Umbilical cord (tissue), 2 donors: ENCODE measurements around the gene NOS1AP. TPM values are rescaled to one million over a fixed set of nuclear protein-coding genes. Genes with fewer than 3 reads are reported as not detected.
A peak's percentile ranks its signal among the peaks of the same experiment; 100 is the strongest.

Experiments
- DNase-seq: peaks from one replicate; pipeline ENCODE4 v3.0.0-alpha.2; 2015; ENCODE audit warnings: low spot score
- total RNA-seq: library from RNA; depleted of rRNA; stranded (reverse); fragments of >200 nt; gene quantifications from one replicate; pipeline ENCODE4 v1.2.3, GENCODE V29; 2014; ENCODE audit warnings: low replicate concordance; ENCODE audit not compliant: insufficient read depth

The NOS1AP gene
- total RNA-seq, 1 donor from 2014 or later = 2.9 TPM

DNA sequence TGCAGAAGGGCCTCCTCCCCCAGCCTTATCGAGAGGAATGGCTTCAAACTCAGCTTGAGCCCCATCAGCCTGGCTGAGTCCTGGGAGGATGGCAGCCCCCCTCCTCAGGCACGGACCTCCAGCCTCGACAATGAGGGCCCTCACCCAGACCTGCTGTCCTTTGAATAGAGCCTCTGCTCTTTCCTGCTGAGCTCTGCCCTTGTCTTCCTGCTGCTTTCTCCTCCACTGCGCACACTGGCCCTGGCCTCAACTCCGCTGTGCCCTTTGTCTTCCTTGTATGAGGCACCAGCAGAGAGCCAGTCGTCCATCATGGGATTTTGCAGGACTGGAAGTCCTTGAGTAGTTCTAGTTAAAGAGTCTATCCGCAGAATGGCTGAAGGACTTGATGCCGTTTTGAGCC, 314.0 kb downstream of the NOS1AP start:
- DNase-seq = no peak

- DNase-seq = no peak
These were observed 314.6 kb downstream of the NOS1AP start for GRCh38 chr1:162384116-162384515.

DNA sequence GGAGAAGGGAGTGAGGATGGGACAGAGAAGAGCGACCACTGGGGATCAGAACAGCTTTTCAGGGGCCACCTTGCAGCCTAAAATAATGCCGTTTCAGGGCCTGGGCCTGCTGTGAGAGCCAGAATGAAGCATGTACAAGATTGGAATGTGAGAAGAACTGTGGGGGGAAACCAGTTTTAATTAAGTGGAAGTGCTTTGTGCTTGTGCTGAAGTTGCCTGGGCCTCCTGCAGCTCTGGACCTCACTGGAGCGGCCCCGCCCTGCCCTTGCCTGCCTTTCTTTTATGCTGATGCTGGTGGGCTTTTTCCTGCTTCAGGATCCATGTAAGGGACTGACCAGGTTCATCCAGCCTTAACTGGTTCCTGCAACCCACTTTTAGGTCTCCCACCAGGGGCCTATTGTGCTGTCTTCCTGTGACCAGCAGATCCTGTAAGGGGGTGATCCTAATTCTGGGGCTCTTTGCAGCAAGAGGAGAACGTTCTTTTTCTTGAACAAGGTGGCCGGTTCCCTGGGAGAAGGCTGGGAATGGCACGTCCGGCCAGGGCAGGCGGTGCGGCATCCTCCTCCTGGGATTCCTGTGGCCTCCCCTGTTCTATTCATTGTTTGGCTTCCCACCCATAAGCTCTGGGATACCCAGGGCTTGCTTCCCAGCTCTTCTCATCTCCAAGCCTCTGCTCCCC, 315.2 kb downstream of the NOS1AP start:
- no peak for DNase-seq

DNA sequence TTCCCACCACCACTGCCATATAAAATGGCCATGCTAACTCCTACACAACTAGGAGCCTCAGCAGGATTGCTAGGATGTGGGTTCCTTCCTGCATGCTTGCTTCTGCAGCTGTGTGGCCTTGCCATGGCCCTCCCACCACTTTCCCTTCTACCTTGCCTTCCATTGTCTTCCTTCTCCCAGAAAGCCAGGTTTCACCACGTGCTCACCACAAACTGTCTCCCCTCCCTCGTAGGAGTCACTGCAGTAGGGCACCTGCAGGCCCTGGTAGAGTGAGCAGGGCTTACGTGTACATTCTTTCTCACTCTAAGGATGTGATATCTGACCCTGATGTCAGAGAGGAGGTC, 315.8 kb downstream of the NOS1AP start:
- DNase-seq = no peak

DNA sequence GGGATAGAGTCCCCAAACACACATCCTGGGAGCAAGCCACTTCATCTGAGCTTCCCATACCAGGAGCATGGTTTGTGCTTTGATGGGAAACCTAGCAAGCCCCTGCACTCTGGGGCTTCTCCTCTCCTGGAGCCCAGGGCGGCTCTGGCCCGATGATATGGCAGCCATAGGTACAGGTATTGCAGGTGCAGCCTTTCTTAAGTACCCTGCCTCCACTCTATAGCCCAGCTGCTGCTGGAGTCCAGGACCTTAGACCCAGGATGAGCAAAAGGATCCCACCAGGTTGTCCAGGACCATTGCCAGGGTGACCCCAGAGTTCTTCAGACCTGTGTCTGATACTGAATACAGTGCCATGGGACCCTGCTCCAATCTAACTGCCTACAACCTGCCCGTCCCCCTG, 316.2 kb downstream of the NOS1AP start:
- no peak for DNase-seq

DNA sequence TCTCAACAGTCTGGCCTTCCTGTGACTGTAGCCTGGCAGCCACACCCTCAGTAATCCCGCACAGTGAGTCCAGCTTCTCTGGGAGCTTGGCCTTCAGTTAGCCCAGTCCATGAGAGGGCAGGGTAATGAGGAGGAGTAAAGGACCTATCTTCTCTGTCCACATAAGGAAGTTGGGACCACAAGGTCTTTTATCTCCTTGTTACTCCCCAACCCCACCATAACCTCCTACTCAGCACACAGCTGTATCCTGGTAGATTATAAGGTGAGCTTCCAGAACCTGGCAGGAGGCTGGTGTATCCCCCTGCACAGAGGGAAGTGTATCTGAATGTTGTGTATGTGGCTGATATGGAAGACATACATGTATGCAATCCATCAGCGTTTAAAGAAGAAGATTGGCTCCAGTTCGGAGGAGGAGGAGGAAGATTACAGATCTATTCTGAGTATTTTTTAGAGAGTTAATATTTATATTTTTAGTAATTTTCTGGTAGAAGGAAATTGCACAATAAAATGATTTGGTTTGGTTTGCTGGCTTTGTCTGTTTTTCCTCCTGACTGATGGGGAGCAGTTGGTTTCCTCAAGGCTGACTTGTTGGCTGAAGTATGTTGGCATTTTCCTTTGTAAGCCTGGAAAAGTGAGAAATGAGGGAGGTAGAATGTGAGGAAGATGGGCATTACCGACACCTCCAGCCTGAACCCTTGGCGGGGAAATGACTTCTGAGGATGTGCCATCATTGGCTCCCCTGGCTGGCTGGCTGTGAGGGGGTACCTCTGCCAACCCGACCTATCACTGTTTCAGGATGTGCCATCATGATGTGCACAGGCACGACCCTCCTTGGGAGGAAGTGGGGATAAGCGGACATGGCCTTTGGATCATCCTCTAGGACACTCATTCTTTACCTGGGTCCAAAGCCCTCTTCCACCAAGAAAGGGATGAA, 317.1 kb downstream of the NOS1AP start:
- no peak for DNase-seq

- DNase-seq = no peak
These were observed 318.0 kb downstream of the NOS1AP start for GRCh38 chr1:162387226-162388082.

DNA sequence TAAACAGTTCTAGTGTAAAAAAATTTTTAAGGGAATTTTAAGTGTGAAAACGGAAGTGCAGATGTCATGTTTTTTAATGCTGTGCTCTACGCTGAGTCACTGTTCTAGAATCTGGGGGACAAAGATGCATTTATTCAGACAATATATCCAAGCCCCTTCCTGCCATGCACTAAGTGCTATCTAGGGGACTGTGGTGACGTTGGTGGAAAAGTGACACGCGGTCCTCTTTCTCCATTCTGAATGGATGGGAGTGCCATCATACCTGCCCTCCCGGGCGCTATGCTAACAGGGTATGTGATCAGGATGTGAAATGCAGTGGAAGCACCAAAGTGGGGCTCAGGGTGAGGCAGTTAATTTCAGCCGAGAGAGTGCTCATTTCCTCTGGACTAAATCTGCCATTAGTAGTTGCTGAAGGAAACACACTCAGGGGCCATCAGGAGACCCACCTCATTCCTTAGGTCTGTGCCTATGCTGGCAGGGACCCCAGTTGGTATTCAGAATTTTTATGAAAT, 318.6 kb downstream of the NOS1AP start:
- no peak for DNase-seq

DNA sequence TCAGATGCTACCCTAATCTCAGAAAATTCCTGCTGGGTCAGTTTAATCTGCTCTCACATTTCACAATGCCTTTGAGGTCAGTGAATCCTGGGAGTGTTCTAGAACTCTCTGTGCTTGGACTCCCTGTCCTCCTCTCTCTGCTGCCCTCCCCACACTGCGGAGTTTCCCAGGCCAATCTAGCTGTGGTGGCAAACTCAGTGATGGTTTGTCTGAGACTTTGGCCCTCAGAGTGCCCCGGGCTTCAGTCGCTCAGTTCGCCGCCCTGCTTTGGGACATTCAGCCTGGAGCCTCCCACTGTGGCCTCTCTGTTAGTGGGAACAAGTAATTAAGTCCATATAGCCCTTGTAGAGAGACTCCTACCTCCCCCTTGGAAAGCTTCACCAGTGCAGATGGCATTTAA, 319.1 kb downstream of the NOS1AP start:
- DNase-seq = no peak

- DNase-seq = no peak
These were observed 319.7 kb downstream of the NOS1AP start for GRCh38 chr1:162389021-162389818.

GRCh38 chr1:162389971-162390370, 320.5 kb downstream of the NOS1AP start:
- no peak for DNase-seq

DNA sequence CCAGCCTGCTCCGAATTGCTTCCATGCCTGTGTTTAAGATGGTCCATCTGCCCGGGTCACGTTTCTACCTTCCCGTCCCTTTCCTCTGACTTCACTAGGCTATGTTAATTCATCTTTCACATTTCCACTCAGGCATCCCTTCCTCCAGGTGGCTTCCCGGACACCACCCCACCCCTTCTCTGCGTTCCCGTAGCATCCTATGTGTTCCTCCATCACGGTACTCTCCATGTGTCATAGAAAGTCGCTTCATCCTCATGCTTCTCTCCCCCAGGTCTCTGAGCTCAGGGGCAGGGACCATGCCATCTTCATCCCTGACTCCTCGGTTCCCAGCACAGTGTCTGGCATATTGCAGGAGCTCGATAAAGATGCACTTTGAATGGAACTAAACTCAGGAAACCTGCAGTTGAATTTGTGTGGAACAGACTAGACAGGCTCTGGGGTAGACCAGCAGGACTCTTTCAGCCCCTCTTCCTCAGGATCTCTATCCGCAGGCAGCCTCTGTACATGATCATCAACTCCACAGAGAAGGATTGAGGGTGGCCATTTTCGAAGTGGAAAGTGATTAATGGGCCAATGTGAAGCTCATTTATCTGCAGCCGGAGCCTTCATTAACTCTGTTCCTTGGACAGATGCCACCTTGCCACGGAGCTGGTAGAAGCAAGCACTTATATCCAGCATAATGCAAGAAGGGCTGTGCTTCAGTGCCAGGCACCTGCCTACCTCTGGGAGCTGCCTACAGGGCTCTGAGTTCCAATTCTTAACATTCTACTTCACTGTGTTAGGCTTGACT, 321.1 kb downstream of the NOS1AP start:
- DNase-seq = no peak

- peak; percentile 29 for DNase-seq
These were observed 322.5 kb downstream of the NOS1AP start for GRCh38 chr1:162391790-162392563.

GRCh38 chr1:162396201-162396906, 326.9 kb downstream of the NOS1AP start:
- no peak for DNase-seq

DNA sequence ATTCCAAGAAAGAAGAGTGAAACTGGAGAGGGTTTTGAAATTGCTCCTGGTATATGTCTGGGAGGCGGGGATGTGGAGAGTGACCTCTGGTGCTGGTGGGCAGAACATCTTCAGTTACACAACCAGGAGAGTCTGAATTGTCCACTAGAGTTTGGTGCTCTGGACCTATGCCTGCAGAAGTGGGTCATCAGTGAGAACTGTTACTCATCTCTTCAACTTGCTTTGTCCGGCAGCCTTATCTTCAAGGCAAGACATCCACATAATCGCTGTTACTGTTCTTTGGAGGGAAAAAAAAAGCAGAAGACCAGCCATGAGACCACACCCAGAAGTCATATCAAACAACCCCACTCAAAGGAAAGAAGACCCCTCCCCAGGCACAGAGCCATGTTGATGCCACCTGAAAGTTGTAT, 327.6 kb downstream of the NOS1AP start:
- DNase-seq = no peak

GRCh38 chr1:162397943-162398560, 328.6 kb downstream of the NOS1AP start:
- no peak for DNase-seq

DNA sequence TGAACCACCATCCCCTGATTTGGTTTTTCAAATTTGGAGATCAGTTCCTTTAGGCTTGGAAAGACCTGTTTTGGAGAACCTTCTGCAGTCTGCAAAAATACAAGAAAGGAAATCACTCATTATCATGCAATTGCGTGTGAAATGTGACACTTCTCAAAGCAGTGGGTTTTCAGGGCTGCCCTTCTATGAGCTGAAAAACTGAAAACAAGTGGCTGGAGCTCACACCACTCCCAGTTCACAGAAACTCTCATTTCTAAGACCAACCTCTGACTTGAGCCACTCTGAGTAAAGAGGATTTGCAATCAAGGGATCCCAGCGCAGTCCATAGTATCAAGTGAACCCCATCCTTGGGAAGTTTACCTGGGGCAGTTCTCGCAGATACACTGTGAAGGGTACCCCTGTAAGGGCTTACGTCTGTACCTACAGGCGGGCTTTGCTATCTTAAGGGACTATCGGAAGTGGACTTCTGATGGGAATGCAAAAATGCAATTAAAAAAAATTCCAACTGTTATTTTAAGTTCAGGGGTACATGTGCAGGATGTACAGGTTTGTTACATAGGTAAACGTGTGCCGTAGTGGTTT, 329.6 kb downstream of the NOS1AP start:
- no peak for DNase-seq

DNA sequence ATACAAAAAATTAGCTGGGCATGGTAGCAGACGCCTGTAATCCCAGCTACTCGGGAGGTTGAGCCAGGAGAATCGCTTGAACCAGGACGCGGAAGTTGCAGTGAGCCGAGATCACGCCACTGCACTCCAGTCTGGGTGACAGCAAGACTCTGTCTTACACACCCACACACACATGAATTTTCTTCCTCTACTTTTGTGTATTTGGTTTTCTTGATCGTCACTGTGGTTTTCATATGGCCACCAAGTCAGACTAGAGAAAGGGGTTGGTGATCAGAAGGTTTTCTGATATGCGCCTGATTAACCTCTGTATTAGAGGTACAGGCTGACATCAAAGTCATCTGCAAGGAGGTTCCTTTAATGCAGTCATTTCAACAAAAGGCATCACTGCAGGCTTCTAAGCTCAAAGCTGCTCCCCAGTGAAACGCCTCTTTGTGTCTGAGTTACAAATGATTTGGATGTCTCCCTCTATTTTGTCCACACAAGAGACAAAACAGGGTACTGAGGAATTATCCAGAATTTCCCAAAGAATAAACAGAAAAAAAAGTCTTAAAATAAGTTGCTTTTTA, 331.4 kb downstream of the NOS1AP start:
- DNase-seq = no peak
